B cell (primary cell): ENCODE data around the gene TSPAN10. TPM values are rescaled to one million over a fixed set of nuclear protein-coding genes. Genes with fewer than 3 reads are reported as not detected.

Source experiments
- ATAC-seq: fragments of 200-7000 bp; cut with Tn5 transposase; one replicate; pipeline ENCODE4 v1.10.0; 2021; ENCODE audit warnings: low read depth, mild to moderate bottlenecking, moderate number of reproducible peaks, moderate library complexity
- CTCF ChIA-PET: fragments of 350-600 bp; sonication (Branson Sonifier 250); formaldehyde crosslinking; loops from one replicate; lab custom pipeline; 2021; ENCODE audit warnings: antibody characterized with exemption, inconsistent platforms; lab: Charles Lee
- POLR2A ChIA-PET: fragments of 350-600 bp; sonication (Branson Sonifier 250); formaldehyde crosslinking; loops from one replicate; lab custom pipeline; 2021; ENCODE audit warnings: antibody characterized with exemption; lab: Charles Lee
- DNase-seq: peaks from one replicate; pipeline ENCODE4 v3.0.0; 2013
- H2AFZ ChIP-seq: 2 replicates; pipeline ENCODE4 v1.6.1; 2012; ENCODE audit warnings: mild to moderate bottlenecking, low read depth, low read length; ENCODE audit not compliant: insufficient read depth, poor library complexity, severe bottlenecking
- H3K27ac ChIP-seq, 2 donors: 1 replicate in 1 of 2; 2 replicates in 1 of 2; pipeline ENCODE4 v1.5.1; 2012 to 2013; ENCODE audit warnings: low read length in 2 of 2, mild to moderate bottlenecking in 2 of 2, moderate library complexity in 1 of 2
- H3K27me3 ChIP-seq, 4 experiments: fragments of 200-600 bp in 1 of 4; sonication (generic) in 1 of 4; replicated peaks in 1 of 4; 1 replicate in 2 of 4; 2 replicates in 2 of 4; pipeline versions ENCODE4 v1.6.1 to v1.7.0; 2013 to 2016; ENCODE audit warnings: low read length in 3 of 4, mild to moderate bottlenecking in 2 of 4, mixed read lengths in 1 of 4, moderate library complexity in 1 of 4; ENCODE audit not compliant: insufficient read depth in 4 of 4, control insufficient read depth in 3 of 4; ENCODE audit errors: control extremely low read depth in 1 of 4
- H3K36me3 ChIP-seq, 2 experiments: replicated peaks in 1 of 2; 1 replicate in 1 of 2; 2 replicates in 1 of 2; pipeline versions ENCODE4 v1.6.1 to v1.7.1; 2013; ENCODE audit warnings: low read length in 1 of 2; ENCODE audit not compliant: insufficient read depth in 2 of 2, control insufficient read depth in 1 of 2; ENCODE audit errors: control extremely low read depth in 1 of 2, extremely low read depth in 1 of 2
- H3K4me1 ChIP-seq, 2 donors: fragments of 200-600 bp in 1 of 2; sonication (generic) in 1 of 2; 1 replicate in 1 of 2; 2 replicates in 1 of 2; pipeline versions ENCODE4 v1.5.1 to v1.6.1; 2013 to 2017; ENCODE audit warnings: low read length in 2 of 2; ENCODE audit not compliant: control insufficient read depth in 2 of 2, insufficient read depth in 2 of 2
- H3K4me2 ChIP-seq: replicated peaks from 2 replicates; pipeline ENCODE3; 2012; ENCODE audit warnings: mild to moderate bottlenecking, low read depth, low read length; ENCODE audit not compliant: poor library complexity, severe bottlenecking
- H3K4me3 ChIP-seq, 5 experiments: fragments of 200-600 bp in 1 of 5; sonication (generic) in 1 of 5; 1 replicate in 3 of 5; 2 replicates in 2 of 5; pipeline versions ENCODE4 v1.5.1 to v1.7.0; 2011 to 2016; ENCODE audit warnings: low read length in 4 of 5, mild to moderate bottlenecking in 4 of 5, low read depth in 2 of 5, control low read depth in 1 of 5, moderate library complexity in 1 of 5; ENCODE audit not compliant: insufficient read depth in 1 of 5; ENCODE audit errors: control extremely low read depth in 1 of 5, extremely low read depth in 1 of 5
- H3K79me2 ChIP-seq: fragments of 200-600 bp; sonication (generic); one replicate; pipeline ENCODE4 v1.6.0; 2016; ENCODE audit warnings: low read length; ENCODE audit not compliant: control insufficient read depth, insufficient read depth
- H3K9ac ChIP-seq: fragments of 200-600 bp; sonication (generic); 2 replicates; pipeline ENCODE4 v1.6.1; 2017; ENCODE audit warnings: mild to moderate bottlenecking, low read length, moderate library complexity
- H3K9me3 ChIP-seq, 3 donors: one replicate each; pipeline versions ENCODE4 v1.6.1 to v1.7.1; 2013; ENCODE audit warnings: low read length in 2 of 3; ENCODE audit not compliant: control insufficient read depth in 2 of 3, insufficient read depth in 1 of 3; ENCODE audit errors: control extremely low read depth in 1 of 3
- H4K20me1 ChIP-seq: 2 replicates; pipeline ENCODE4 v1.6.0; 2012; ENCODE audit warnings: mild to moderate bottlenecking, low read length; ENCODE audit not compliant: insufficient read depth, control insufficient read depth, poor library complexity, severe bottlenecking
- H3K27ac Mint-ChIP-seq: one replicate; pipeline ENCODE4 v1.8.0; 2021; ENCODE audit warnings: mixed read lengths
- H3K27me3 Mint-ChIP-seq: one replicate; pipeline ENCODE4 v1.8.0; 2021; ENCODE audit warnings: mixed read lengths
- H3K4me1 Mint-ChIP-seq: one replicate; pipeline ENCODE4 v1.8.0; 2021; ENCODE audit warnings: mixed read lengths
- H3K4me3 Mint-ChIP-seq: one replicate; pipeline ENCODE4 v1.8.0; 2021; ENCODE audit warnings: mixed read lengths
- H3K9me3 Mint-ChIP-seq: one replicate; pipeline ENCODE4 v1.8.0; 2022; ENCODE audit warnings: mixed read lengths; ENCODE audit not compliant: insufficient read depth
- CTCF ChIP-seq: fragments of 200-600 bp; IDR thresholded peaks from one replicate; pipeline ENCODE4 v1.8.0; 2022; ENCODE audit warnings: antibody characterized with exemption, mild to moderate bottlenecking
- EZH2 ChIP-seq: IDR thresholded peaks from 2 replicates; pipeline ENCODE4 v1.6.1; 2012; ENCODE audit warnings: borderline replicate concordance, low read depth, mild to moderate bottlenecking, moderate library complexity, low read length; ENCODE audit not compliant: insufficient read depth, poor library complexity, severe bottlenecking
- WGBS: methylation state at CpG from one replicate; pipeline ENCODE4 v1.1.5; 2013; ENCODE audit warnings: missing lambda C conversion rate; ENCODE audit not compliant: insufficient coverage; 5-methylcytosine and 5-hydroxymethylcytosine counted together
- intact Hi-C: fragments of 100-400 bp; cut with micrococcal nuclease; formaldehyde crosslinking; loops from one replicate; pipeline ENCODE4 v1.10.0; 2022
- polyA plus RNA-seq: library from polyadenylated mRNA; depleted of rRNA; stranded (reverse); fragments of >200 nt; gene quantifications from 2 replicates; pipeline ENCODE4 v1.2.3, GENCODE V29; 2012
- total RNA-seq, 2 donors: library from RNA; stranded (reverse); fragments of 120-200 nt in 1 of 2; gene quantifications; 1 replicate in 1 of 2; 2 replicates in 1 of 2; pipeline versions ENCODE4 v1.2.3 to v1.2.4, GENCODE V29; 2013 to 2022

The TSPAN10 gene
- total and polyA plus RNA-seq, 2 donors (not counting 1 experiment from before 2014, with no cell fraction given), result 0.34 to 1.1 TPM

GRCh38 chr17:81601525-81602120, 35.4 kb upstream of the TSPAN10 start:
- ATAC-seq (peak; percentile 52), DNase-seq (peak; percentile 81)
- Histone ChIP-seq H3K27ac (no peak overlapping the region), H3K79me2 (peaks cover 13% of the 10 kb centered on the region), H3K27me3 (no peaks in the 10 kb centered on the region), H4K20me1 (no peaks in the 10 kb centered on the region), H3K36me3 (peaks cover 5 to 48% of the 10 kb centered on the region in 2 experiments), H2AFZ (no peak overlapping the region), H3K4me2 (no peak overlapping the region), H3K9ac (no peak overlapping the region), H3K4me1 (peaks cover 22 to 43% of the 10 kb centered on the region in 2 donors), H3K9me3 (no peaks in the 10 kb centered on the region), H3K4me3 (no peak overlapping the region)
- Mint-ChIP-seq H3K27me3 (no peaks in the 10 kb centered on the region), H3K4me3 (peak overlapping the region; percentile 14), H3K4me1 (peaks cover 38% of the 10 kb centered on the region), H3K9me3 (no peaks in the 10 kb centered on the region), H3K27ac (peak overlapping the region; percentile 43)
- TF ChIP-seq CTCF (peak; percentile 95), EZH2 (no peak)
- WGBS, result 24% methylated on average over 4 of the region's 9 CpGs
- intact Hi-C loops, result loop anchor here (1.0 to 10.0 kb wide), 4 partner anchors 48 to 310 kb away; no protein-coding TSS in a partner anchor
- ChIA-PET CTCF (interaction anchor here (0.7 to 3.3 kb wide), 43 partner anchors 13 to 578 kb away, joined by 3 to 75 read pairs (median 4); partner anchors contain the start of genes ACTG1, ARL16, CEP131 and FAAP100), POLR2A (interaction anchor here (0.7 to 3.2 kb wide), 3 partner anchors 38 to 83 kb away, joined by 3 to 24 read pairs (median 5); partner anchors contain the start of gene FAAP100)
